M059J (cell line): Measurements from ENCODE around the gene STIM2. TPM values are rescaled to one million over a fixed set of nuclear protein-coding genes. Genes with fewer than 3 reads are reported as not detected.

Source experiments
- DNase-seq: peaks from one replicate; pipeline ENCODE4 v3.0.0-alpha.2; 2012; ENCODE audit warnings: low read depth
- total RNA-seq: library from RNA; depleted of rRNA; stranded (reverse); fragments of >200 nt; shearing (Covaris generic); gene quantifications from 2 replicates; pipeline ENCODE4 v1.2.3, GENCODE V29; 2014

The STIM2 gene
- total RNA-seq, 1 experiment from 2014 or later, result 29.3 TPM

- no peak for DNase-seq
Measured at GRCh38 chr4:26837993-26838842, 22.4 kb upstream of the STIM2 start.

GRCh38 chr4:26839016-26839415, 21.6 kb upstream of the STIM2 start:
- no peak for DNase-seq

- peak; percentile 65 for DNase-seq
Measured at GRCh38 chr4:26839534-26839951, 21.1 kb upstream of the STIM2 start.

GRCh38 chr4:26840786-26841185, 19.9 kb upstream of the STIM2 start:
- DNase-seq, result no peak

GRCh38 chr4:26842911-26843310, 17.7 kb upstream of the STIM2 start:
- no peak for DNase-seq

- DNase-seq, result no peak
Measured at GRCh38 chr4:26850528-26850927, 10.1 kb upstream of the STIM2 start.

GRCh38 chr4:26851129-26851528, 9.5 kb upstream of the STIM2 start:
- no peak for DNase-seq

- DNase-seq, result no peak
Measured at GRCh38 chr4:26854701-26855100, 5.9 kb upstream of the STIM2 start.

- peak; percentile 5 for DNase-seq
Measured at GRCh38 chr4:26856906-26857277, 3.7 kb upstream of the STIM2 start.

- peak; percentile 82 for DNase-seq
Measured at GRCh38 chr4:26857278-26858034, 3.2 kb upstream of the STIM2 start.

GRCh38 chr4:26858035-26858918, 2.4 kb upstream of the STIM2 start:
- DNase-seq, result peak; percentile 20

- peak; percentile 29 for DNase-seq
Measured at GRCh38 chr4:26858947-26859401, 1.7 kb upstream of the STIM2 start.

- DNase-seq, result peak; percentile 21
Measured at GRCh38 chr4:26859762-26860156, 882 bp upstream of the STIM2 start.

GRCh38 chr4:26860922-26861433, 337 bp downstream of the STIM2 start:
- DNase-seq, result no peak

GRCh38 chr4:26861434-26862186, 969 bp downstream of the STIM2 start:
- peak; percentile 77 for DNase-seq

- no peak for DNase-seq
Measured at GRCh38 chr4:26862381-26862915, 1.8 kb downstream of the STIM2 start.

GRCh38 chr4:26863512-26863911, 2.9 kb downstream of the STIM2 start:
- no peak for DNase-seq

- no peak for DNase-seq
Measured at GRCh38 chr4:26864899-26865298, 4.3 kb downstream of the STIM2 start.

GRCh38 chr4:26866203-26866602, 5.6 kb downstream of the STIM2 start:
- no peak for DNase-seq

GRCh38 chr4:26866781-26867180, 6.1 kb downstream of the STIM2 start:
- DNase-seq, result no peak
